HG02981 (cell line): Measurements from ENCODE around the gene ANKS1B.

ENCODE experiments used
- ATAC-seq: cut with Tn5 transposase; IDR thresholded peaks from one replicate; pipeline ENCODE4 v1.9.1; 2021; ENCODE audit warnings: mild to moderate bottlenecking, moderate library complexity; ENCODE audit not compliant: unreplicated experiment

ANKS1B gene

GRCh38 chr12:98909746-98910145 is 1075.0 kb downstream of the ANKS1B start:
- ATAC-seq = no peak

DNA sequence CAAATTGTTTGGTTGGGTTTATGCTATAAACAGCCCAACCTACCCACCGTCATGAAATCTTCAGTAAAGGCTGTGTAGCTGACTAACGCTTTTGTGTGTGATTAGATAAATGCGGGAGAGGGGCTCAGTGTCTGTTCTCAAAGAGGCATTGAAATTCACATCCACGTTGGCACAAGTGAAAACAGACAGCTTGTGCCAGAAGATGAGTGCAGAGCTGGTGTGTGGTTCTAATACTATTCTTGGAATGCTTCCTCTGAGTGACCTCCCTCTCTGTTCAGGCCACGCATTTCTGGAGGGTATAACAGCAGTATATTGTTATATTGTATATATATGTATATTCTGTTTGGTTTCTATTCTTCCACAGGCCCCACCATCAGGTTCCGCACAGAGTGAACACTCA is 1075.9 kb downstream of the ANKS1B start:
- no peak for ATAC-seq

GRCh38 chr12:98903875-98904274 is 1080.9 kb downstream of the ANKS1B start:
- no peak for ATAC-seq

DNA sequence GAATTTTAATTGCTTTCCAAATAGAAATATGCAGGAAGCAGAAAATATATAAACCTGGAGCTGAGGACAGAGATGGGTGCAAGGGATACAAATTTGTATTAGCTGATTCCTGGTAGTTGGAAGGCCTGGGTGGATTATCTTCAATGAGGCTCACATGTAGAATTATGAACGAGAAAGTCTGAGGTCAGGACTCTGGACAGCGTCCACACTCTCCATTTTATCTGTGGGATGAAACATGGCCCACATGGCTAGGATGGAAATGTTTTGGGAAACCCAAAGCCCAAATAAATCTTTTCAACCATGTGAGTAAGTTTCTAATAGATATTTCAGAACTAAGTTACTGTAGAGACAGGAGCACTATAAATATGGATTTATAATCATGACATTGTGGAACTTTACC is 1083.5 kb downstream of the ANKS1B start:
- no peak for ATAC-seq

DNA sequence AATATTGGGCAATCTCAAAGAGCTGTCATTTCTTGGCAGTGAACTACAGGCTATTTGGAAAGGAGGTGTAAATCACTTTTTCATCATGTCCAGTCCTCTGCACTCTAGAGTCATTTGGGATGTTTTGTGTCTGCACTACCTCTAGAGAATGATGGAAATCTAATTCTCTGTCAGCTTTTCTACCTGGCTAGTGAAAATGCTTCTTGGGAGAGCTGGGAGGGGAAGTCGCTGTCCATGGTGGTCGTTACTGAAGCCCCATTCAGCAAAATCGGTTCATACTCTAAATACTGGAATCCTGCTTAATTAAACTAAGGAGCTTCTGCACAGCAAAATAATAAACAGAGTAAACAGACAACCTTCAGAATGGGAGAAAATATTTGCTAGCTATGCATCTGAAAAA is 1087.8 kb downstream of the ANKS1B start:
- ATAC-seq = no peak

GRCh38 chr12:98895086-98895651 is 1089.6 kb downstream of the ANKS1B start:
- no peak for ATAC-seq

DNA sequence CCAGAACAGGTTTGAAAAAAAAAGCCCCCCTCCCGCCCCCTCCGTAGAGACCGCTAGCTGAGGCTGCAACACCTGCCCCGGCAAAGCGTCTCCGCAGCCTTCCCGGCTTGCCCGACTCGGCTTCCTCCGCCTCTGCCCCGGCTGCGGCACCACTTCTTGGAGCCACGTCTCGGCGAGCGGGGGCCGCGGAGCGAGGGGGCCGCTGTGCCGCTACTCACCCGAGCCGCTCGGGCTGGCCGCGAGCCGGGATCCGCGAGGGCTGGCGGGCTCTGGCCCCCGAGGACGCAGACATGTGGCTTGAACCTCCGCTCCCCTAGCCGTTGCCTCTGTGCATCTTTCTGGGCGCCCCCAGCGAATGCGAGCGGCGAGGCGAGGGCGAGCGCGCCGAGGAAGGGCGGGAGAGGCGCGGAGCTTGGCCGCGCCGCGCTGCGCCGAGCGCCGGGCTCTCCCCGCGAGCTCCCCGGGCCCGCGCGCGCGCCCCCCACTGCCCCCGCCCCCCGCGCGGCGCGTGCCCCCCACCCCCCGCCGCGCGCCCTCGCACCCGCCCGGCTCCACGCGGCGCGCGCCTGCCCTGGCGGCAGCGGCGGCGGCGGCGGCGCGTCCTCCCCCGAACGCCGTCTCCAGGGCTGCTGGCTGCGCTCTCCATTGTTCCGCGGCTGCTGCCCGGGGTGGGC is 1090.2 kb downstream of the ANKS1B start:
- ATAC-seq = no peak

DNA sequence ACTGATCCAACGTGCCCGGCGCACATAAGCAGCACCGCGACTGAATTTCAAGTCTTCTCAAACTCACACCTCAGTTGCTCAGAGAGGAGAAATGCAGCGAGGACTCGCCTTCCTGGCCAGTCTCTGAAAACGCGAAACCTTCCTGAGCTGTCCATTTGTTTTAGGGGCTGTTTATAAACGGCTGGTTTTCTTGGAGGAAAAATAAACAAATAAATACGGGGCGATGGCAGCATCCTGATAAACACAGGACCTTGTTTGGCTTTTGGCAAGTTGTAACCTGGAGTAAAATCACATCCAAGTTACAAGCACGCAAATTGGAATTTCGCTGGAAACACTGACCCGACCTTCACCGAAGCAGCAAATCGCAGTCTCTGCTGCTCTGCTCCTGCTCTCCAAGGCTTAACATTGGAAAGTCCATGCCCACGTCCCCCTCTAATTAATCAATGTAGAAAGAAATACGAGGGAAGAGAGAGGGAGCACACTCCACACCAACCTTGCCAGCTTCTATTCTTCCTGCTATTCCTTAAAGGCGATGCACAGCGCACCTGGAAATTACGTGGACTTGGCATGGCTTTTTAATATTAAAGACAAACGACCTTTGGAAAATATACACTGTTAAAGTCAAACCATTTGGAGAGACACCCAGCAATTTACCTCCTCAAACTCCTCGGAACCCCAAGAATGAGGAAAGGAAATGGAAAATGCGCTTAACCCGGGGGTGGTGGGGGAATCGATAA is 1090.9 kb downstream of the ANKS1B start:
- ATAC-seq = no peak

GRCh38 chr12:98893126-98893674 is 1091.5 kb downstream of the ANKS1B start:
- no peak for ATAC-seq

GRCh38 chr12:98885778-98886177 is 1099.0 kb downstream of the ANKS1B start:
- ATAC-seq = no peak

- ATAC-seq = no peak
Observed at GRCh38 chr12:98883231-98883630, 1101.5 kb downstream of the ANKS1B start.

DNA sequence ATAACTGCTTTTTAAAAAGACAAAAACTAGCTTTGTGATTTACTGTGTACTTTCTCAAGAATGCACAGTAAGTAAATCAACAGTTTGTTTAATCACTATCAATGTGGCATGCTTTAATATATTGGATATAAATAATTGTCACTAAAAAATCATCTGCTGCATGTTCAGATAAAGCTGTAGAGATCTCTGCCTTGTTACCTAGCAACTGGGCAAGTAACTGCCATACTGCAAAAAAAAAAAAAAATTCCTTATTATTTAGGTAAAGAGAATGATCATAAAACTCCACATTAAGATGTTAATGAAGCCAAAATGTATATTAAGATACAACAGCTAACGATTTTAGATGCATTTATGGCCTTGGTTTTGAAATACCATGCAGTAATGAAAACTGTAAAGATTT is 1102.2 kb downstream of the ANKS1B start:
- no peak for ATAC-seq

GRCh38 chr12:98873776-98874175 is 1111.0 kb downstream of the ANKS1B start:
- ATAC-seq = no peak

- ATAC-seq = no peak
Observed at GRCh38 chr12:98870504-98870903, 1114.2 kb downstream of the ANKS1B start.

GRCh38 chr12:98869886-98870503 is 1114.7 kb downstream of the ANKS1B start:
- no peak for ATAC-seq

DNA sequence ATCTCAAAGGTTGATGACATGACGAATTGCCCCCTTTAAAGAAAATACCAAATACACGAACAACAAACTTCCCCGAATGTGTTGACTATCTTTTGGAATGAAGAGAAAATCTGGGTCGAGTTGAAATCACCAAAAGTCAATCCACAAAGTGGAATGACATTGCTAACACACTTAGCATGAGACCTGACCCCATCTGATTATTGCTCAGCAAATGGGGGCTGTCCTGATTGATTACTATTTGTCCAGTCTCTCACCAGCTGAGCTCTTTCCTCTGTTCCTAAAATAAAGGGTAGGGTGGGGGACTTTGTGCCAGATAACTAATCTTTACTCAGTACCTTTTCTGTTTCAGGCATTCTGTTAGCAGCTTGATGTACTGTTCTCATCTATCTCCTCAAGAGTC is 1116.2 kb downstream of the ANKS1B start:
- ATAC-seq = no peak

DNA sequence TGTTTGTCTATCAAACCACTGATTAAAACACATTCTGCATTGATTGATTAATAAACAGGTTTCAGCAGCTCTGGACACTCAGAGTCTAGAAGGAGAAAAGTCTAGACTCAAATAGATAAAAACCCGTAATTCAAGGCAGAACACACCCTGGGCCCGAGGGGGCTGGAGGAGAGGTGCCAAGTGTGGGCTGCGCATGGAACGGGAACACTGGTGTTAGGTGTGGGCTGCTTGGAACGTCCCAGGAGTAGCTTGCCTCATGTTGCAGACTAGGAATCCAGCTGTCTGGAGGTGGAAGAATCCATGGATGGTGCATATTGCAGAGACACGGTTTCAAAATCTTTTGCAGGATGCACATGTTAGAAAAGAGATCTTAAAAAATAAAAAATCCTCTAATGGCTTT is 1116.7 kb downstream of the ANKS1B start:
- no peak for ATAC-seq

DNA sequence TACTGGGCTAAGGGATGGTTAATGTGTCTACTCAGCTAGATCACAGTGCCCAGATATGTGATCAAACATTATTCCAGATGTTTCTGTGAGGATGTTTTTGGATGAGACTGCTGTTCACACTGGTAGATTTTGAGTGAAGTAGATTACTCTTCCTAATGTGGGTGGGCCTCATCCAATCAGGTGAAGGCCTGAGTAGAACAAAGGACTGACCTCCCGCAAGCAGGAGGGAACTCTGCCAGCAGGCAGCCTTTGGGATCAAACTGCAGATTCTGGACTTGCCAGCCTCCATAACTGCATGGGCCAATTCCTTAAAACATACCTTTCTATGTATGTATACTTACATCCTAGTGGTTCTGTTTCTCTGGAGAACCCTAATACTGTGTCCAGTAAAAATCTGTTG is 1120.4 kb downstream of the ANKS1B start:
- no peak for ATAC-seq

- ATAC-seq = no peak
Observed at GRCh38 chr12:98863167-98863566, 1121.6 kb downstream of the ANKS1B start.

DNA sequence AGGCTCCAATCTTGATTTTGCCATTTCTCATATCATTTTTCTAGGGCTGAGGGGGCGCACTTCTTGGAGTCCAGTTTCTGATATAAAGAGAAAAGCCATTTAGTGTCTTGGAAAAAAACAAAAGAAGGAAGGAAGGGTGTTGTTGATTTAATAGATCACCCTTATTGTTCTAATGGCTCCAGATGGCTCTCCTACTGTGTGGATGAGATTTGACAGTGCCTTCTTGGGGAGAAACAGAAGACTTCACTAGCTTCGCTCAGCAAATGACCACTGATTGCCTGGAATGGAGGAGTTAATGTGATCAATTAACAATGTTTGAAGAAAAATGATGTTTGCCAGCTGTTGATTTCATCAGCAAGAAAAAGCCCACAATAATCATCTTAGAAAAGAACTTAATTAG is 1123.5 kb downstream of the ANKS1B start:
- ATAC-seq = no peak

DNA sequence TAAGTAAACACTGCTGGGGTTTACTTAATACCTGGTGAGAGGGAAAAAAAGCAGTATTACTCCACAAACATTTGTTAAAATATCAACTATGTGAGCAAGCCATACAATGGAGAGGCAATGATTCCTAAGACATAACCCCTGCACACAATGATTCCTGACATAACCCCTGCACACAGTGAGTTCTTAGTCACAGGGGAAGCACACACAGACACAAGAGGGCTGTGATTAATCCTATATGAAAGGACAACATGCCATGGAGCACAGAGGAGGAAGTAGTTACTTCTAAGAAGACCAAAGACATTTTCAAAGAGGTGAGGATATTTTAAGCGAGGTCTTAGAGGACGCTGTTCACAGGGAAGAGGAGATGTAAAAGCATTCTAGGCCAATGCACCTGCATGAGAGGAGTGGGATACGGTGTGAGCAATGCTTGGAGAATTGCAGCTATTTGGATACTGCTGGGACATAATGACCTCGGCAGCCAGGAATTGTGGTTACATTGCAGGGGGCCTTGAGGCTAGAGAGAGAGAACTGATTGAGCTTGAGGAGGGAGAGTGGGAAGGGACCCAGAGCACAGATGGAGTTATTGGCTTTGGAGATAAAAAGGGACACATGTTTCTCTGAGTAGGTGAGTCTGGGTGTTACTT is 1127.7 kb downstream of the ANKS1B start:
- no peak for ATAC-seq
